H1 (cell line): ENCODE results near the gene PTPRD. TPM values are rescaled to one million over a fixed set of nuclear protein-coding genes. Genes with fewer than 3 reads are reported as not detected.

Source experiments
- CTCF ChIA-PET: fragments of 300-600 bp; sonication (Branson Sonifier 250); formaldehyde crosslinking; loops from one replicate; lab custom pipeline; 2021; ENCODE audit not compliant: partially characterized antibody; lab: Charles Lee
- POLR2A ChIA-PET: fragments of 300-600 bp; sonication (Branson Sonifier 250); formaldehyde crosslinking; loops from one replicate; lab custom pipeline; 2021; ENCODE audit warnings: inconsistent platforms; ENCODE audit not compliant: partially characterized antibody; lab: Charles Lee
- DNase-seq, 2 experiments: peaks; one replicate each; pipeline versions ENCODE4 v3.0.0 to v3.0.0-alpha.2; 2010 to 2022; ENCODE audit warnings: low spot score in 2 of 2, low read depth in 1 of 2, mixed read lengths in 1 of 2
- FAIRE-seq: peaks from 2 replicates; lab custom pipeline; 2011; peaks lifted over from hg19 to GRCh38; lab: Jason Lieb, UNC
- H2AFZ ChIP-seq: 2 replicates; pipeline ENCODE4 v1.8.1; 2012; ENCODE audit warnings: low read length, inconsistent platforms
- H2AK5ac ChIP-seq: 2 replicates; pipeline ENCODE4 v1.6.1; 2013; ENCODE audit warnings: low read depth, low read length
- H2BK120ac ChIP-seq: replicated peaks from 2 replicates; pipeline ENCODE3; 2013; ENCODE audit warnings: low read depth, low read length, inconsistent platforms
- H2BK12ac ChIP-seq: 2 replicates; pipeline ENCODE4 v1.6.1; 2013; ENCODE audit warnings: low read depth, low read length
- H2BK15ac ChIP-seq: 2 replicates; pipeline ENCODE4 v1.6.1; 2013; ENCODE audit warnings: low read length
- H2BK20ac ChIP-seq: 2 replicates; pipeline ENCODE4 v1.6.1; 2013; ENCODE audit warnings: low read length
- H2BK5ac ChIP-seq: 2 replicates; pipeline ENCODE4 v1.6.1; 2013; ENCODE audit warnings: low read depth, low read length
- H3K14ac ChIP-seq: 2 replicates; pipeline ENCODE4 v1.6.1; 2013; ENCODE audit warnings: inconsistent platforms; ENCODE audit not compliant: insufficient read length
- H3K18ac ChIP-seq: 2 replicates; pipeline ENCODE4 v1.6.1; 2013; ENCODE audit warnings: low read length; ENCODE audit errors: extremely low read depth
- H3K23ac ChIP-seq: 2 replicates; pipeline ENCODE4 v1.6.1; 2013; ENCODE audit warnings: inconsistent platforms; ENCODE audit not compliant: insufficient read length
- H3K23me2 ChIP-seq: 2 replicates; pipeline ENCODE4 v1.6.1; 2013; ENCODE audit warnings: low read depth, low read length
- H3K27ac ChIP-seq: 2 replicates; pipeline ENCODE4 v1.6.1; 2011; ENCODE audit warnings: low read depth, low read length, inconsistent platforms
- H3K27me3 ChIP-seq, 4 experiments: replicated peaks in 1 of 4; 1 replicate in 1 of 4; 2 replicates in 3 of 4; pipeline versions ENCODE4 v1.6.1 to v1.8.1; 2011 to 2013; ENCODE audit warnings: low read length in 3 of 4, mild to moderate bottlenecking in 3 of 4, inconsistent platforms in 2 of 4, mixed read lengths in 2 of 4, moderate library complexity in 1 of 4; ENCODE audit not compliant: control insufficient read depth in 3 of 4, insufficient read depth in 3 of 4; ENCODE audit errors: extremely low read depth in 1 of 4
- H3K36me3 ChIP-seq, 4 experiments: 2 replicates each; pipeline versions ENCODE4 v1.6.1 to v1.8.1; 2011 to 2013; ENCODE audit warnings: mild to moderate bottlenecking in 4 of 4, low read length in 3 of 4, moderate library complexity in 2 of 4, control low read depth in 1 of 4, inconsistent platforms in 1 of 4; ENCODE audit not compliant: insufficient read depth in 4 of 4, control insufficient read depth in 2 of 4
- H3K4ac ChIP-seq: replicated peaks from 2 replicates; pipeline ENCODE3; 2013; ENCODE audit warnings: low read length, low read depth, mixed read lengths, inconsistent platforms; ENCODE audit not compliant: insufficient read length
- H3K4me1 ChIP-seq, 4 experiments: replicated peaks in 1 of 4; 1 replicate in 1 of 4; 2 replicates in 3 of 4; pipeline versions ENCODE4 v1.6.1 to v1.8.1; 2011 to 2013; ENCODE audit warnings: low read length in 3 of 4, inconsistent platforms in 2 of 4, mixed read lengths in 1 of 4; ENCODE audit not compliant: insufficient read depth in 4 of 4, control insufficient read depth in 3 of 4
- H3K4me2 ChIP-seq, 2 experiments: 2 replicates each; pipeline versions ENCODE4 v1.6.1 to v1.8.1; 2011 to 2013; ENCODE audit warnings: low read depth in 2 of 2, low read length in 2 of 2, control low read depth in 1 of 2, inconsistent platforms in 1 of 2, mild to moderate bottlenecking in 1 of 2; ENCODE audit not compliant: insufficient read depth in 1 of 2
- H3K4me3 ChIP-seq, 4 experiments: fragments of 200-600, 300-600 bp in 1 of 4; sonication (generic), shearing (Covaris generic), sonication (Bioruptor Twin) in 1 of 4; 2 replicates each; pipeline versions ENCODE4 v1.5.1 to v1.8.1; 2011 to 2016; ENCODE audit warnings: low read length in 4 of 4, low read depth in 3 of 4, control low read depth in 2 of 4, inconsistent platforms in 2 of 4, mild to moderate bottlenecking in 2 of 4, mixed read lengths in 1 of 4, moderate library complexity in 1 of 4; ENCODE audit not compliant: insufficient read depth in 2 of 4; ENCODE audit errors: extremely low read depth in 1 of 4
- H3K56ac ChIP-seq: replicated peaks from 2 replicates; pipeline ENCODE3; 2013; ENCODE audit warnings: low read depth, mild to moderate bottlenecking, mixed read lengths, low read length, inconsistent platforms; ENCODE audit not compliant: insufficient read length
- H3K79me1 ChIP-seq: 2 replicates; pipeline ENCODE4 v1.6.1; 2013; ENCODE audit warnings: low read depth, low read length, control low read depth
- H3K79me2 ChIP-seq, 2 experiments: 2 replicates each; pipeline versions ENCODE4 v1.6.1 to v1.8.1; 2012 to 2013; ENCODE audit warnings: low read length in 2 of 2, mild to moderate bottlenecking in 2 of 2, inconsistent platforms in 1 of 2; ENCODE audit not compliant: insufficient read depth in 2 of 2, control insufficient read depth in 1 of 2
- H3K9ac ChIP-seq, 4 experiments: replicated peaks in 1 of 4; 1 replicate in 1 of 4; 2 replicates in 3 of 4; pipeline versions ENCODE4 v1.6.1 to v1.8.1; 2011 to 2013; ENCODE audit warnings: low read depth in 3 of 4, low read length in 3 of 4, control low read depth in 2 of 4, mild to moderate bottlenecking in 2 of 4, moderate library complexity in 2 of 4, inconsistent platforms in 1 of 4; ENCODE audit errors: extremely low read depth in 1 of 4
- H3K9me3 ChIP-seq, 2 experiments: 2 replicates each; pipeline versions ENCODE4 v1.6.1 to v1.8.1; 2012 to 2013; ENCODE audit warnings: mild to moderate bottlenecking in 2 of 2, moderate library complexity in 2 of 2, control low read depth in 1 of 2, inconsistent platforms in 1 of 2, low read depth in 1 of 2, low read length in 1 of 2, mixed read lengths in 1 of 2; ENCODE audit not compliant: insufficient read depth in 2 of 2
- H4K20me1 ChIP-seq, 2 experiments: replicated peaks in 1 of 2; 2 replicates each; pipeline versions ENCODE3 to v1.8.1; 2011 to 2013; ENCODE audit warnings: inconsistent platforms in 2 of 2, low read length in 2 of 2, mild to moderate bottlenecking in 1 of 2; ENCODE audit not compliant: insufficient read depth in 2 of 2, control insufficient read depth in 1 of 2
- H4K5ac ChIP-seq: 2 replicates; pipeline ENCODE4 v1.6.1; 2013; ENCODE audit warnings: low read length, low read depth, mixed read lengths, inconsistent platforms; ENCODE audit not compliant: insufficient read length
- H4K8ac ChIP-seq: 2 replicates; pipeline ENCODE4 v1.8.0; 2013; ENCODE audit warnings: mild to moderate bottlenecking, moderate library complexity, low read length, inconsistent platforms; ENCODE audit not compliant: insufficient read depth; ENCODE audit errors: extremely low read depth
- H4K91ac ChIP-seq: replicated peaks from 2 replicates; pipeline ENCODE3; 2013; ENCODE audit warnings: low read length, mixed read lengths, inconsistent platforms; ENCODE audit not compliant: insufficient read length
- FOSL1 ChIP-seq: IDR thresholded peaks from 2 replicates; pipeline ENCODE4 v1.6.1; 2011; ENCODE audit warnings: mild to moderate bottlenecking, low read depth, low read length, moderate library complexity; ENCODE audit not compliant: insufficient read depth
- SRF ChIP-seq: IDR thresholded peaks from 2 replicates; pipeline ENCODE4 v1.6.1; 2011; ENCODE audit warnings: mild to moderate bottlenecking, low read depth, low read length, moderate library complexity
- TCF12 ChIP-seq: IDR thresholded peaks from 2 replicates; pipeline ENCODE4 v1.6.1; 2011; ENCODE audit warnings: low read depth, mild to moderate bottlenecking, low read length
- WGBS, 2 experiments: shearing (Covaris generic) in 1 of 2; methylation state at CpG; one replicate each; pipeline versions ENCODE4 v1.1.6 to v1.1.7; 2013 to 2015; ENCODE audit warnings: low lambda C conversion rate in 2 of 2, mixed read lengths in 2 of 2, inconsistent platforms in 1 of 2, low coverage in 1 of 2, missing lambda C conversion rate in 1 of 2; ENCODE audit not compliant: insufficient replicate concordance in 2 of 2, insufficient coverage in 1 of 2, insufficient read length in 1 of 2; ENCODE audit errors: extremely low coverage in 1 of 2, missing lambda C conversion rate in 1 of 2; 5-methylcytosine and 5-hydroxymethylcytosine counted together
- polyA plus RNA-seq, 7 experiments: library from polyadenylated mRNA; depleted of rRNA in 3 of 7; stranded (reverse) in 5 of 7; unstranded in 2 of 7; fragments of >200 nt in 5 of 7; fragments of 200-250 nt in 2 of 7; gene quantifications; 1 replicate in 5 of 7; 2 replicates in 1 of 7; 4 replicates in 1 of 7; pipeline versions ENCODE4 v1.2.1 to v1.2.3, GENCODE V29; 2011 to 2013; ENCODE audit warnings: missing spikeins in 2 of 7, mixed read lengths in 2 of 7
- total RNA-seq: library from RNA; stranded (reverse); fragmentation: NEBNext Ultra II Directional; extraction: Animal tissue kit (Norgen Biotek cat#: 25700); gene quantifications from 2 replicates; pipeline ENCODE4 v1.2.1, GENCODE V29; 2021

The PTPRD gene
- total and polyA plus RNA-seq, 2 of the 8 experiments (the other 6 are each of a cell fraction or from before 2014, with no cell fraction given), result 17.2 to 77.0 TPM

GRCh38 chr9:8539681-8540197 is 2073.1 kb downstream of the PTPRD start:
- H3K4ac ChIP-seq, result no peak overlapping the region
- no peak overlapping the region for H3K14ac ChIP-seq
- FAIRE-seq (no peak), DNase-seq (no peak)
- no peak overlapping the region for H3K23ac ChIP-seq
- no peak overlapping the region for H3K4me2 ChIP-seq
- H3K79me2 ChIP-seq, result no peaks in the 10 kb centered on the region
- no peak overlapping the region for H2AFZ ChIP-seq
- H3K18ac ChIP-seq, result no peak overlapping the region
- no peaks in the 10 kb centered on the region for H3K9me3 ChIP-seq
- H3K79me1 ChIP-seq, result no peaks in the 10 kb centered on the region
- no peaks in the 10 kb centered on the region for H4K20me1 ChIP-seq
- H3K36me3 ChIP-seq, result no peaks in the 10 kb centered on the region
- ChIA-PET POLR2A (no interaction called here), CTCF (no interaction called here)
- H4K5ac ChIP-seq, result no peak overlapping the region
- no peak overlapping the region for H3K4me3 ChIP-seq
- 95% methylated on average over 5 of the region's 5 CpGs; no CpG with 5 or more reads in 1 of the 2 experiments for WGBS, 2 experiments
- no peak overlapping the region for H4K91ac ChIP-seq
- H2AK5ac ChIP-seq, result no peak overlapping the region
- no peak overlapping the region for H4K8ac ChIP-seq
- no peak overlapping the region for H3K27ac ChIP-seq
- TF ChIP-seq FOSL1, result no peak
- TF ChIP-seq SRF, result no peak
- no peak for TF ChIP-seq TCF12
- H2BK120ac ChIP-seq, result no peak overlapping the region
- H2BK5ac ChIP-seq, result no peak overlapping the region
- H3K27me3 ChIP-seq, result no peaks in the 10 kb centered on the region
- no peak overlapping the region for H3K56ac ChIP-seq
- H3K23me2 ChIP-seq, result no peaks in the 10 kb centered on the region
- no peak overlapping the region for H3K9ac ChIP-seq
- H3K4me1 ChIP-seq, result no peaks in the 10 kb centered on the region
- no peak overlapping the region for H2BK20ac ChIP-seq
- no peak overlapping the region for H2BK12ac ChIP-seq
- no peak overlapping the region for H2BK15ac ChIP-seq
